Measurements from ENCODE around the gene C5AR2. TPM values are rescaled to one million over a fixed set of nuclear protein-coding genes. Genes with fewer than 3 reads are reported as not detected.

Gene C5AR2
- total RNA-seq, 1 experiment from 2014 or later, result not detected

DNA sequence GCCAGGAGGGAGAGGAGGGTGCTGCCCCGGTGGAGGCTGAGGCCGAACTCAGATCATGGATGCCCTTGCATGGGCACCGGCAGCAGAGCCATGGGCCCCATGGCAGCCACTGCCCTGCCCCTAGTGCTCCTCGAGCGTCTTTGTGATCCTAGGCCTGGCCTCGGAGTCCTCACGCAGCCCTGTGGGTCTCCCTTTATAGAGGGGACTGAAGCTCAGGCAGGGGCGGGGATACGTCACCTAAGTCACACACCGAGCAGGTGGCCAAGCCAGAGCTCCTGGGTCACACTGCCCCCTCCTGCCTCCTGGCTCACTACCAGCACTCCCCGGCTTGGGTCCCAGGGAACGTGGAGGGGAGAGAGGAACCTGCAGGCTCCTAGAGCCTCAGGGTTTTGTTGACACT is 45.8 kb downstream of the C5AR2 start:
- no peak overlapping the region for H2BK12ac ChIP-seq (ENCODE audit: insufficient read length, low read depth, low read length)
- no peak overlapping the region for H2BK5ac ChIP-seq (ENCODE audit: insufficient read length, low read length)
- no peak for DNase-seq
- no peak overlapping the region for H3K27ac ChIP-seq (ENCODE audit: insufficient read length, low read depth, low read length)
- peaks cover 28 to 83% (median 59%) of the 10 kb centered on the region in 3 experiments; a peak in 6 of 7 replicates for H3K36me3 Mint-ChIP-seq (ENCODE audit: insufficient read depth in 1 of 3, low read depth in 3 of 3)
- no peak overlapping the region for H2BK20ac ChIP-seq (ENCODE audit: low read depth, low read length, poor library complexity, severe bottlenecking)
- no peaks in the 10 kb centered on the region for H4K20me1 ChIP-seq (ENCODE audit: control insufficient read depth, insufficient read depth, insufficient read length)
- no CpG with 5 or more reads among the region's 12 CpGs for WGBS (ENCODE audit: extremely low coverage, insufficient read length, low lambda C conversion rate)
- H3K56ac ChIP-seq (ENCODE audit: insufficient read length, low read depth, low read length), result no peak overlapping the region
- H3K4me2 ChIP-seq (ENCODE audit: insufficient read depth, insufficient read length, low read length), result no peak overlapping the region
- H3K4me1 ChIP-seq (ENCODE audit: insufficient read depth, low read length), result no peaks in the 10 kb centered on the region
- no peaks in the 10 kb centered on the region for H3K23me2 ChIP-seq (ENCODE audit: insufficient read length, low read depth, low read length, poor library complexity, severe bottlenecking)
- no peak overlapping the region for H2AK5ac ChIP-seq (ENCODE audit: insufficient read length, low read length)
- no peaks in the 10 kb centered on the region for H3K4me1 Mint-ChIP-seq
- no peak overlapping the region for H3T11ph ChIP-seq (ENCODE audit: low read length)
- H2BK120ac ChIP-seq (ENCODE audit: low read depth, low read length, poor library complexity, severe bottlenecking), result no peak overlapping the region
- TF ChIP-seq, protein P1, sequence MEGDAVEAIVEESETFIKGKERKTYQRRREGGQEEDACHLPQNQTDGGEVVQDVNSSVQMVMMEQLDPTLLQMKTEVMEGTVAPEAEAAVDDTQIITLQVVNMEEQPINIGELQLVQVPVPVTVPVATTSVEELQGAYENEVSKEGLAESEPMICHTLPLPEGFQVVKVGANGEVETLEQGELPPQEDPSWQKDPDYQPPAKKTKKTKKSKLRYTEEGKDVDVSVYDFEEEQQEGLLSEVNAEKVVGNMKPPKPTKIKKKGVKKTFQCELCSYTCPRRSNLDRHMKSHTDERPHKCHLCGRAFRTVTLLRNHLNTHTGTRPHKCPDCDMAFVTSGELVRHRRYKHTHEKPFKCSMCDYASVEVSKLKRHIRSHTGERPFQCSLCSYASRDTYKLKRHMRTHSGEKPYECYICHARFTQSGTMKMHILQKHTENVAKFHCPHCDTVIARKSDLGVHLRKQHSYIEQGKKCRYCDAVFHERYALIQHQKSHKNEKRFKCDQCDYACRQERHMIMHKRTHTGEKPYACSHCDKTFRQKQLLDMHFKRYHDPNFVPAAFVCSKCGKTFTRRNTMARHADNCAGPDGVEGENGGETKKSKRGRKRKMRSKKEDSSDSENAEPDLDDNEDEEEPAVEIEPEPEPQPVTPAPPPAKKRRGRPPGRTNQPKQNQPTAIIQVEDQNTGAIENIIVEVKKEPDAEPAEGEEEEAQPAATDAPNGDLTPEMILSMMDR (conservative IDR thresholded peaks at IDR 0.05), result no peak
- no peaks in the 10 kb centered on the region for H3K9me3 ChIP-seq (ENCODE audit: control insufficient read depth, low read depth, low read length)
- H3K27ac Mint-ChIP-seq, result no peak overlapping the region
- no peak overlapping the region for H2AFZ ChIP-seq (ENCODE audit: low read length)
- H3K4ac ChIP-seq (ENCODE audit: low read depth, low read length), result no peak overlapping the region
- H3K23ac ChIP-seq (ENCODE audit: insufficient read length, low read depth, low read length), result no peak overlapping the region
- H3K27me3 ChIP-seq (ENCODE audit: insufficient read depth, low read length), result no peaks in the 10 kb centered on the region
- H2BK15ac ChIP-seq (ENCODE audit: low read depth, low read length), result no peak overlapping the region
- H3K4me3 Mint-ChIP-seq, result no peak overlapping the region
- H3K9me3 Mint-ChIP-seq, result no peaks in the 10 kb centered on the region
- H3K79me1 ChIP-seq (ENCODE audit: insufficient read depth, low read depth, low read length, poor library complexity, severe bottlenecking), result no peaks in the 10 kb centered on the region
- no peak overlapping the region for H4K91ac ChIP-seq (ENCODE audit: insufficient read length, low read depth, low read length)
- no peaks in the 10 kb centered on the region for H3K79me2 ChIP-seq (ENCODE audit: insufficient read depth, low read length)
- no peak overlapping the region for H3K14ac ChIP-seq (ENCODE audit: insufficient read depth, low read length)
- no peak overlapping the region for H3K18ac ChIP-seq (ENCODE audit: insufficient read length, low read depth, low read length)
- no peaks in the 10 kb centered on the region for H3K27me3 Mint-ChIP-seq (ENCODE audit: low read depth)
- no peak overlapping the region for H3K9ac ChIP-seq (ENCODE audit: extremely low read depth, insufficient read length, low read length)
- H4K5ac ChIP-seq (ENCODE audit: insufficient read length, low read depth, low read length), result no peak overlapping the region
- H4K8ac ChIP-seq (replicated peaks; ENCODE audit: insufficient read length, low read depth, low read length), result no peak overlapping the region

All from H9 (cell line).